ENCODE results near the gene TCERG1L. TPM values are rescaled to one million over a fixed set of nuclear protein-coding genes. Genes with fewer than 3 reads are reported as not detected.
"Not testable (repeated sequence)": the region's sequence is repeated elsewhere in the genome, so short reads cannot be mapped to it uniquely, and the experiment has no call there.

The TCERG1L gene
- total and polyA plus RNA-seq, 2 experiments from 2014 or later, result 0.47 to 0.73 TPM

DNA sequence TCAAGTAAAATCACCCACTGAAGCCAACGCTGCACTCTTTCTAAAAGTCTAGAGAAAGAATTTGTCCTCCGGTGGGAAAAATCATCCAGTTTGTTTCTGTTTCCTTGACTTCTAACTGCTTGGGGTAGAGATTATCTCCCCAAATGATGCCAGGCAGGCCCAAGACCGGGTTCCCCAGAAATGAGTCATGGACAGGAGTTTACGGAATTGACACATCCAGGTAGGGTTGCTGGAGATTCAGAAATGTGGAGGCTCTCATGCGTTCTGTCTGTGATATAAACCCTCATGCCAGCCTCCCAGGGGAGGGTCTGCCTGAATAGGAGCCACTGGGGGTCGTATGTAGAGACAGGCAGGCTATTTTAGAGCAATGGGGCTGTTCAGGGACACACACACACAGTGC, 230.9 kb downstream of the TCERG1L start:
- Histone ChIP-seq H3K36me3 (replicated peaks; ENCODE audit: insufficient read depth, low read depth) (no peaks in the 10 kb centered on the region), H3K79me2 (no peaks in the 10 kb centered on the region), H3K4me3 (no peak overlapping the region), H4K20me1 (ENCODE audit: insufficient read depth, poor library complexity, severe bottlenecking) (no peaks in the 10 kb centered on the region), H2AFZ (no peak overlapping the region), H3K4me1 (ENCODE audit: insufficient read depth) (no peaks in the 10 kb centered on the region), H3K27ac (no peak overlapping the region), H3K9me2 (replicated peaks; ENCODE audit: insufficient read depth) (no peaks in the 10 kb centered on the region), H3K4me2 (no peak overlapping the region), H3K27me3 (no peaks in the 10 kb centered on the region), H3K9me3 (ENCODE audit: low read depth) (no peaks in the 10 kb centered on the region)
- no peak for DNase-seq (ENCODE audit: low spot score)
- 85% methylated on average over 6 of the region's 6 CpGs for WGBS (ENCODE audit: low lambda C conversion rate, missing lambda C conversion rate)
- TF ChIP-seq EZH2 (IDR thresholded peaks at IDR 0.05; ENCODE audit: borderline replicate concordance) (no peak), EZH2phosphoT487 (IDR thresholded peaks at IDR 0.05; ENCODE audit: low read depth, severe bottlenecking, unreplicated experiment) (no peak)
- TF ChIP-seq, protein P1, sequence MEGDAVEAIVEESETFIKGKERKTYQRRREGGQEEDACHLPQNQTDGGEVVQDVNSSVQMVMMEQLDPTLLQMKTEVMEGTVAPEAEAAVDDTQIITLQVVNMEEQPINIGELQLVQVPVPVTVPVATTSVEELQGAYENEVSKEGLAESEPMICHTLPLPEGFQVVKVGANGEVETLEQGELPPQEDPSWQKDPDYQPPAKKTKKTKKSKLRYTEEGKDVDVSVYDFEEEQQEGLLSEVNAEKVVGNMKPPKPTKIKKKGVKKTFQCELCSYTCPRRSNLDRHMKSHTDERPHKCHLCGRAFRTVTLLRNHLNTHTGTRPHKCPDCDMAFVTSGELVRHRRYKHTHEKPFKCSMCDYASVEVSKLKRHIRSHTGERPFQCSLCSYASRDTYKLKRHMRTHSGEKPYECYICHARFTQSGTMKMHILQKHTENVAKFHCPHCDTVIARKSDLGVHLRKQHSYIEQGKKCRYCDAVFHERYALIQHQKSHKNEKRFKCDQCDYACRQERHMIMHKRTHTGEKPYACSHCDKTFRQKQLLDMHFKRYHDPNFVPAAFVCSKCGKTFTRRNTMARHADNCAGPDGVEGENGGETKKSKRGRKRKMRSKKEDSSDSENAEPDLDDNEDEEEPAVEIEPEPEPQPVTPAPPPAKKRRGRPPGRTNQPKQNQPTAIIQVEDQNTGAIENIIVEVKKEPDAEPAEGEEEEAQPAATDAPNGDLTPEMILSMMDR (IDR thresholded peaks at IDR 0.05; ENCODE audit: poor library complexity), result no peak

DNA sequence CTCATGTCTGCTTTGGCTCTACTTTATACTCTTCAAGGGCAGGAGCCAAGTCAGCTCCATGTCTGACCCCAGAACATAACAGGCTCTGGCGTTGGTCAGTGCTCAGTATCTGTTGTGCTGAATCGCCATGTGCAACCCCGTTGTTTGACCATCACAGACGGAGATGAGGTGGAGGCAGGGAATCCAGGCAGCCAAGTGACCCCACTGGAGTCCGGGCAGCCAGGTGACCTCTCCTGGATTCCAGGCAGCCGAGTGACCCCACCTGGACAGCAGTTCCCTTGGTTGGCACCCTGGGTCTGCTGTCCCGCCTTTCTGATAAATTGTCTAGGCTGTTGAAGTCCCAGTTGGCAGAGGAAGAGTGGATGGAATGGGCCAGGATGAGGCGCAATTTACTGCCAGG, 232.2 kb downstream of the TCERG1L start:
- Histone ChIP-seq H3K4me2 (no peak overlapping the region), H3K4me1 (ENCODE audit: insufficient read depth) (no peaks in the 10 kb centered on the region), H3K36me3 (replicated peaks; ENCODE audit: insufficient read depth, low read depth) (no peaks in the 10 kb centered on the region), H3K27ac (no peak overlapping the region), H3K9me3 (ENCODE audit: low read depth) (no peaks in the 10 kb centered on the region), H4K20me1 (ENCODE audit: insufficient read depth, poor library complexity, severe bottlenecking) (no peaks in the 10 kb centered on the region), H3K27me3 (no peaks in the 10 kb centered on the region), H3K4me3 (no peak overlapping the region), H3K9me2 (replicated peaks; ENCODE audit: insufficient read depth) (no peaks in the 10 kb centered on the region), H3K79me2 (no peaks in the 10 kb centered on the region), H2AFZ (no peak overlapping the region)
- DNase-seq (ENCODE audit: low spot score), result no peak
- TF ChIP-seq EZH2phosphoT487 (IDR thresholded peaks at IDR 0.05; ENCODE audit: low read depth, severe bottlenecking, unreplicated experiment) (no peak), EZH2 (IDR thresholded peaks at IDR 0.05; ENCODE audit: borderline replicate concordance) (no peak)
- TF ChIP-seq, protein P1 (IDR thresholded peaks at IDR 0.05; ENCODE audit: poor library complexity), result no peak
- 92% methylated on average over 8 of the region's 8 CpGs for WGBS (ENCODE audit: low lambda C conversion rate, missing lambda C conversion rate)

DNA sequence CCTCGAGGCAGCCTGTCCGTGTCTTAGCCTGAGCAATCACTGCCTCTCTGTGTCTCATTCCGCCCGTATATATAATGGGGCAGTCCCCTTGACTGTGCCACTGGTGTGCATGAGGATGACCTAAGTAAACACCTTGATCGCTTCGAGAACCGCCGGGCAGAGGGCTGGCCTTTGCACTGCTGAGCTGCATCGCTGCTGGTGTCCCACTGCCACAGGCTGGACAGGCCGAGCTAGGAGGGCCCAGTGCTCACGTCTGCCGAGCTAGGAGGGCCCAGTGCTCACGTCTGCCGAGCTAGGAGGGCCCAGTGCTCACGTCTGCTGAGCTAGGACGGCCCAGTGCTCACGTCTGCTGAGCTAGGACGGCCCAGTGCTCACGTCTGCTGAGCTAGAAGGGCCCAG, 232.6 kb downstream of the TCERG1L start:
- not testable (repeated sequence) for H3K27ac ChIP-seq; H3K4me3 ChIP-seq; H3K4me2 ChIP-seq; DNase-seq (ENCODE audit: low spot score); H3K27me3 ChIP-seq; H4K20me1 ChIP-seq (ENCODE audit: insufficient read depth, poor library complexity, severe bottlenecking); H3K36me3 ChIP-seq (replicated peaks; ENCODE audit: insufficient read depth, low read depth); H3K4me1 ChIP-seq (ENCODE audit: insufficient read depth); H3K9me2 ChIP-seq (replicated peaks; ENCODE audit: insufficient read depth); H2AFZ ChIP-seq; H3K9me3 ChIP-seq (ENCODE audit: low read depth); H3K79me2 ChIP-seq
- 90% methylated on average over 19 of the region's 19 CpGs for WGBS (ENCODE audit: low lambda C conversion rate, missing lambda C conversion rate)

DNA sequence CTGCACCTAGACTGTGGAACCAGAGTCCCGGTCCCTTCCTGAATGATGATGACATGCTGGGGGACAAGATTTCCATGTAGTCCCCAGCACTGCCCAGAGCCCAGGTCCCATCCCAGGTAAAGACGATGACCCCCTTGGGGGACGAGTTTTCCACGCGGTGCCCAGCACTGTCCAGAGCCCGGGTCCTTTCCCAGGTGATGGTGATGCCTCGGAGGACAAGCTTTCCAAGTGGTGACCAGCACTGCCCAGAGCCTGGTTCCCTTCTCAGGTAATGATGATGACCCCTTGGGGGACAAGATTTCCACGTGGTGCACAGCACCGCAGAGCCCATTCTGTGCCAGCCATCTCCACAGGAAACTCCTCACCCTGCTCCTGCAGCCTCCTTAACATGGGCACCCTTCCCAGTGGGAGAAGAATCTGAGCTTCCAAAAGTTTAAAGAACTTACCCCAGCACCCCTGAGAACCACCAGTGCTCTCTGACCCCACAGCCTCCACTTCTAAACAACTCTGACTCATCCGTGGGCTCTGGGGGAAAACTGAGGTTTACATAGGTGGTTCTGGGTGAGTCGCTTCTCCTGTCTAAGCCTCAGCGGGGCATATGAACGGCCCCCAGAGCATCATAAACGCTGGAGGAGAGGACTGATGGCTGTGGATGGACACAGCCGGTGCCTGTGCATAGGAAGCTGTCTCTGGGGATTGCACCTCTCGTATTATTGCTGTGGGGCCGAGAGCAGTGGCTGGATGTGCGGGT, 233.2 kb downstream of the TCERG1L start:
- Histone ChIP-seq H3K79me2 (no peaks in the 10 kb centered on the region), H4K20me1 (ENCODE audit: insufficient read depth, poor library complexity, severe bottlenecking) (no peaks in the 10 kb centered on the region), H3K4me2 (no peak overlapping the region), H3K27me3 (no peaks in the 10 kb centered on the region), H3K4me1 (ENCODE audit: insufficient read depth) (no peaks in the 10 kb centered on the region), H3K9me2 (replicated peaks; ENCODE audit: insufficient read depth) (no peaks in the 10 kb centered on the region), H3K27ac (no peak overlapping the region), H3K36me3 (replicated peaks; ENCODE audit: insufficient read depth, low read depth) (no peaks in the 10 kb centered on the region), H3K9me3 (ENCODE audit: low read depth) (no peaks in the 10 kb centered on the region), H2AFZ (no peak overlapping the region), H3K4me3 (no peak overlapping the region)
- 85% methylated on average over 18 of the region's 18 CpGs for WGBS (ENCODE audit: low lambda C conversion rate, missing lambda C conversion rate)
- TF ChIP-seq, protein P1 (IDR thresholded peaks at IDR 0.05; ENCODE audit: poor library complexity), result no peak
- TF ChIP-seq EZH2 (IDR thresholded peaks at IDR 0.05; ENCODE audit: borderline replicate concordance) (no peak), EZH2phosphoT487 (IDR thresholded peaks at IDR 0.05; ENCODE audit: low read depth, severe bottlenecking, unreplicated experiment) (no peak)
- no peak for DNase-seq (ENCODE audit: low spot score)
